H1 (cell line): ENCODE measurements around the gene RFX2. TPM values are rescaled to one million over a fixed set of nuclear protein-coding genes. Genes with fewer than 3 reads are reported as not detected.

Experiments used
- CTCF ChIA-PET: fragments of 300-600 bp; sonication (Branson Sonifier 250); formaldehyde crosslinking; loops from one replicate; lab custom pipeline; 2021; ENCODE audit not compliant: partially characterized antibody; lab: Charles Lee
- POLR2A ChIA-PET: fragments of 300-600 bp; sonication (Branson Sonifier 250); formaldehyde crosslinking; loops from one replicate; lab custom pipeline; 2021; ENCODE audit warnings: inconsistent platforms; ENCODE audit not compliant: partially characterized antibody; lab: Charles Lee
- DNase-seq, 2 experiments: peaks; one replicate each; pipeline versions ENCODE4 v3.0.0 to v3.0.0-alpha.2; 2010 to 2022; ENCODE audit warnings: low spot score in 2 of 2, low read depth in 1 of 2, mixed read lengths in 1 of 2
- FAIRE-seq: peaks from 2 replicates; lab custom pipeline; 2011; peaks lifted over from hg19 to GRCh38; lab: Jason Lieb, UNC
- H2AFZ ChIP-seq: 2 replicates; pipeline ENCODE4 v1.8.1; 2012; ENCODE audit warnings: low read length, inconsistent platforms
- H2AK5ac ChIP-seq: 2 replicates; pipeline ENCODE4 v1.6.1; 2013; ENCODE audit warnings: low read depth, low read length
- H2BK120ac ChIP-seq: replicated peaks from 2 replicates; pipeline ENCODE3; 2013; ENCODE audit warnings: low read depth, low read length, inconsistent platforms
- H2BK12ac ChIP-seq: 2 replicates; pipeline ENCODE4 v1.6.1; 2013; ENCODE audit warnings: low read depth, low read length
- H2BK15ac ChIP-seq: 2 replicates; pipeline ENCODE4 v1.6.1; 2013; ENCODE audit warnings: low read length
- H2BK20ac ChIP-seq: 2 replicates; pipeline ENCODE4 v1.6.1; 2013; ENCODE audit warnings: low read length
- H2BK5ac ChIP-seq: 2 replicates; pipeline ENCODE4 v1.6.1; 2013; ENCODE audit warnings: low read depth, low read length
- H3K14ac ChIP-seq: 2 replicates; pipeline ENCODE4 v1.6.1; 2013; ENCODE audit warnings: inconsistent platforms; ENCODE audit not compliant: insufficient read length
- H3K18ac ChIP-seq: 2 replicates; pipeline ENCODE4 v1.6.1; 2013; ENCODE audit warnings: low read length; ENCODE audit errors: extremely low read depth
- H3K23ac ChIP-seq: 2 replicates; pipeline ENCODE4 v1.6.1; 2013; ENCODE audit warnings: inconsistent platforms; ENCODE audit not compliant: insufficient read length
- H3K23me2 ChIP-seq: 2 replicates; pipeline ENCODE4 v1.6.1; 2013; ENCODE audit warnings: low read depth, low read length
- H3K27ac ChIP-seq: 2 replicates; pipeline ENCODE4 v1.6.1; 2011; ENCODE audit warnings: low read depth, low read length, inconsistent platforms
- H3K27me3 ChIP-seq, 4 experiments: replicated peaks in 1 of 4; 1 replicate in 1 of 4; 2 replicates in 3 of 4; pipeline versions ENCODE4 v1.6.1 to v1.8.1; 2011 to 2013; ENCODE audit warnings: low read length in 3 of 4, mild to moderate bottlenecking in 3 of 4, inconsistent platforms in 2 of 4, mixed read lengths in 2 of 4, moderate library complexity in 1 of 4; ENCODE audit not compliant: control insufficient read depth in 3 of 4, insufficient read depth in 3 of 4; ENCODE audit errors: extremely low read depth in 1 of 4
- H3K36me3 ChIP-seq, 4 experiments: 2 replicates each; pipeline versions ENCODE4 v1.6.1 to v1.8.1; 2011 to 2013; ENCODE audit warnings: mild to moderate bottlenecking in 4 of 4, low read length in 3 of 4, moderate library complexity in 2 of 4, control low read depth in 1 of 4, inconsistent platforms in 1 of 4; ENCODE audit not compliant: insufficient read depth in 4 of 4, control insufficient read depth in 2 of 4
- H3K4ac ChIP-seq: replicated peaks from 2 replicates; pipeline ENCODE3; 2013; ENCODE audit warnings: low read length, low read depth, mixed read lengths, inconsistent platforms; ENCODE audit not compliant: insufficient read length
- H3K4me1 ChIP-seq, 4 experiments: replicated peaks in 1 of 4; 1 replicate in 1 of 4; 2 replicates in 3 of 4; pipeline versions ENCODE4 v1.6.1 to v1.8.1; 2011 to 2013; ENCODE audit warnings: low read length in 3 of 4, inconsistent platforms in 2 of 4, mixed read lengths in 1 of 4; ENCODE audit not compliant: insufficient read depth in 4 of 4, control insufficient read depth in 3 of 4
- H3K4me2 ChIP-seq, 2 experiments: 2 replicates each; pipeline versions ENCODE4 v1.6.1 to v1.8.1; 2011 to 2013; ENCODE audit warnings: low read depth in 2 of 2, low read length in 2 of 2, control low read depth in 1 of 2, inconsistent platforms in 1 of 2, mild to moderate bottlenecking in 1 of 2; ENCODE audit not compliant: insufficient read depth in 1 of 2
- H3K4me3 ChIP-seq, 4 experiments: fragments of 200-600, 300-600 bp in 1 of 4; sonication (generic), shearing (Covaris generic), sonication (Bioruptor Twin) in 1 of 4; 2 replicates each; pipeline versions ENCODE4 v1.5.1 to v1.8.1; 2011 to 2016; ENCODE audit warnings: low read length in 4 of 4, low read depth in 3 of 4, control low read depth in 2 of 4, inconsistent platforms in 2 of 4, mild to moderate bottlenecking in 2 of 4, mixed read lengths in 1 of 4, moderate library complexity in 1 of 4; ENCODE audit not compliant: insufficient read depth in 2 of 4; ENCODE audit errors: extremely low read depth in 1 of 4
- H3K56ac ChIP-seq: replicated peaks from 2 replicates; pipeline ENCODE3; 2013; ENCODE audit warnings: low read depth, mild to moderate bottlenecking, mixed read lengths, low read length, inconsistent platforms; ENCODE audit not compliant: insufficient read length
- H3K79me1 ChIP-seq: 2 replicates; pipeline ENCODE4 v1.6.1; 2013; ENCODE audit warnings: low read depth, low read length, control low read depth
- H3K79me2 ChIP-seq, 2 experiments: 2 replicates each; pipeline versions ENCODE4 v1.6.1 to v1.8.1; 2012 to 2013; ENCODE audit warnings: low read length in 2 of 2, mild to moderate bottlenecking in 2 of 2, inconsistent platforms in 1 of 2; ENCODE audit not compliant: insufficient read depth in 2 of 2, control insufficient read depth in 1 of 2
- H3K9ac ChIP-seq, 4 experiments: replicated peaks in 1 of 4; 1 replicate in 1 of 4; 2 replicates in 3 of 4; pipeline versions ENCODE4 v1.6.1 to v1.8.1; 2011 to 2013; ENCODE audit warnings: low read depth in 3 of 4, low read length in 3 of 4, control low read depth in 2 of 4, mild to moderate bottlenecking in 2 of 4, moderate library complexity in 2 of 4, inconsistent platforms in 1 of 4; ENCODE audit errors: extremely low read depth in 1 of 4
- H3K9me3 ChIP-seq, 2 experiments: 2 replicates each; pipeline versions ENCODE4 v1.6.1 to v1.8.1; 2012 to 2013; ENCODE audit warnings: mild to moderate bottlenecking in 2 of 2, moderate library complexity in 2 of 2, control low read depth in 1 of 2, inconsistent platforms in 1 of 2, low read depth in 1 of 2, low read length in 1 of 2, mixed read lengths in 1 of 2; ENCODE audit not compliant: insufficient read depth in 2 of 2
- H4K20me1 ChIP-seq, 2 experiments: replicated peaks in 1 of 2; 2 replicates each; pipeline versions ENCODE3 to v1.8.1; 2011 to 2013; ENCODE audit warnings: inconsistent platforms in 2 of 2, low read length in 2 of 2, mild to moderate bottlenecking in 1 of 2; ENCODE audit not compliant: insufficient read depth in 2 of 2, control insufficient read depth in 1 of 2
- H4K5ac ChIP-seq: 2 replicates; pipeline ENCODE4 v1.6.1; 2013; ENCODE audit warnings: low read length, low read depth, mixed read lengths, inconsistent platforms; ENCODE audit not compliant: insufficient read length
- H4K8ac ChIP-seq: 2 replicates; pipeline ENCODE4 v1.8.0; 2013; ENCODE audit warnings: mild to moderate bottlenecking, moderate library complexity, low read length, inconsistent platforms; ENCODE audit not compliant: insufficient read depth; ENCODE audit errors: extremely low read depth
- H4K91ac ChIP-seq: replicated peaks from 2 replicates; pipeline ENCODE3; 2013; ENCODE audit warnings: low read length, mixed read lengths, inconsistent platforms; ENCODE audit not compliant: insufficient read length
- CTCF ChIP-seq, 3 experiments: IDR thresholded peaks; 1 replicate in 2 of 3; 2 replicates in 1 of 3; pipeline versions ENCODE4 v1.5.1 to v1.6.1; 2011; ENCODE audit warnings: low read length in 3 of 3, mild to moderate bottlenecking in 3 of 3, inconsistent platforms in 2 of 3, low read depth in 1 of 3, moderate library complexity in 1 of 3; ENCODE audit not compliant: insufficient read depth in 1 of 3; ENCODE audit errors: control extremely low read depth in 1 of 3
- EP300 ChIP-seq, 2 experiments: IDR thresholded peaks; 1 replicate in 1 of 2; 2 replicates in 1 of 2; pipeline ENCODE4 v1.6.1; 2011 to 2012; ENCODE audit warnings: low read depth in 2 of 2, low read length in 2 of 2, mild to moderate bottlenecking in 2 of 2, borderline replicate concordance in 1 of 2, inconsistent platforms in 1 of 2, moderate library complexity in 1 of 2
- GABPA ChIP-seq: IDR thresholded peaks from 2 replicates; pipeline ENCODE4 v1.6.1; 2011; ENCODE audit warnings: mild to moderate bottlenecking, low read length, moderate library complexity, borderline replicate concordance; ENCODE audit not compliant: insufficient read depth
- JUN ChIP-seq: IDR thresholded peaks from 2 replicates; pipeline ENCODE4 v1.6.1; 2011; ENCODE audit warnings: low read depth, mild to moderate bottlenecking, improper control_type of control experiment, low read length
- POLR2A ChIP-seq, 2 experiments: IDR thresholded peaks; 1 replicate in 1 of 2; 2 replicates in 1 of 2; pipeline ENCODE4 v1.6.1; 2011; ENCODE audit warnings: low read depth in 2 of 2, low read length in 2 of 2, mild to moderate bottlenecking in 2 of 2; ENCODE audit errors: control extremely low read depth in 1 of 2
- RAD21 ChIP-seq, 2 experiments: IDR thresholded peaks in 1 of 2; conservative IDR thresholded peaks in 1 of 2; 2 replicates each; pipeline ENCODE4 v1.6.1; 2011; ENCODE audit warnings: low read depth in 2 of 2, low read length in 2 of 2, improper control_type of control experiment in 1 of 2, inconsistent platforms in 1 of 2, mild to moderate bottlenecking in 1 of 2, moderate library complexity in 1 of 2
- RFX5 ChIP-seq: IDR thresholded peaks from 2 replicates; pipeline ENCODE4 v1.6.1; 2011; ENCODE audit warnings: low read depth, low read length, improper control_type of control experiment, borderline replicate concordance
- SAP30 ChIP-seq: fragments of 300-600 bp; sonication (generic); IDR thresholded peaks from 2 replicates; pipeline ENCODE4 v1.7.1; 2012; ENCODE audit warnings: low read length, moderate library complexity, mild to moderate bottlenecking, inconsistent platforms; ENCODE audit not compliant: insufficient read depth, insufficient replicate concordance
- SIRT6 ChIP-seq: IDR thresholded peaks from one replicate; pipeline ENCODE4 v1.7.1; 2012; ENCODE audit warnings: low read length, inconsistent platforms
- TBP ChIP-seq: IDR thresholded peaks from 2 replicates; pipeline ENCODE4 v1.6.1; 2011; ENCODE audit warnings: low read depth, low read length, improper control_type of control experiment
- WGBS, 2 experiments: shearing (Covaris generic) in 1 of 2; methylation state at CpG; one replicate each; pipeline versions ENCODE4 v1.1.6 to v1.1.7; 2013 to 2015; ENCODE audit warnings: low lambda C conversion rate in 2 of 2, mixed read lengths in 2 of 2, inconsistent platforms in 1 of 2, low coverage in 1 of 2, missing lambda C conversion rate in 1 of 2; ENCODE audit not compliant: insufficient replicate concordance in 2 of 2, insufficient coverage in 1 of 2, insufficient read length in 1 of 2; ENCODE audit errors: extremely low coverage in 1 of 2, missing lambda C conversion rate in 1 of 2; 5-methylcytosine and 5-hydroxymethylcytosine counted together
- polyA plus RNA-seq, 7 experiments: library from polyadenylated mRNA; depleted of rRNA in 3 of 7; stranded (reverse) in 5 of 7; unstranded in 2 of 7; fragments of >200 nt in 5 of 7; fragments of 200-250 nt in 2 of 7; gene quantifications; 1 replicate in 5 of 7; 2 replicates in 1 of 7; 4 replicates in 1 of 7; pipeline versions ENCODE4 v1.2.1 to v1.2.3, GENCODE V29; 2011 to 2013; ENCODE audit warnings: missing spikeins in 2 of 7, mixed read lengths in 2 of 7
- total RNA-seq: library from RNA; stranded (reverse); fragmentation: NEBNext Ultra II Directional; extraction: Animal tissue kit (Norgen Biotek cat#: 25700); gene quantifications from 2 replicates; pipeline ENCODE4 v1.2.1, GENCODE V29; 2021

RFX2 gene
- total and polyA plus RNA-seq, 2 of the 8 experiments (the other 6 are each of a cell fraction or from before 2014, with no cell fraction given) = 4.8 to 5.3 TPM

- H2BK15ac ChIP-seq = 0 out of 2 replicates have a peak overlapping the region, but pooled peaks have one; percentile 29
- H2AFZ ChIP-seq = no peak overlapping the region
- H3K9me3 ChIP-seq = no peaks in the 10 kb centered on the region
- H3K79me2 ChIP-seq = no peaks in the 10 kb centered on the region
- H2AK5ac ChIP-seq = no peak overlapping the region
- H3K4ac ChIP-seq = no peak overlapping the region
- H3K23ac ChIP-seq = no peak overlapping the region
- DNase-seq = no peak
- no peak overlapping the region for H2BK120ac ChIP-seq
- H2BK5ac ChIP-seq = no peak overlapping the region
- no peak overlapping the region for H4K8ac ChIP-seq
- H3K9ac ChIP-seq = no peak overlapping the region
- no peak overlapping the region for H3K56ac ChIP-seq
- no peak overlapping the region for H3K4me2 ChIP-seq
- POLR2A ChIA-PET = interaction anchor here (0.5 to 1.3 kb wide), 3 partner anchors 66 to 77 kb away, joined by 3 read pairs; no protein-coding TSS in a partner anchor
- no peak overlapping the region for H3K14ac ChIP-seq
- H3K36me3 ChIP-seq = no peaks in the 10 kb centered on the region
- H3K27me3 ChIP-seq = no peaks in the 10 kb centered on the region; a peak in 1 of 7 replicates
- no peak for FAIRE-seq
- H2BK20ac ChIP-seq = no peak overlapping the region
- no peak overlapping the region for H4K91ac ChIP-seq
- CTCF ChIA-PET = interaction anchor here (0.8 to 3.7 kb wide), 52 partner anchors 8 to 767 kb away, joined by 3 to 47 read pairs (median 4); partner anchors contain the start of gene CLPP
- H4K5ac ChIP-seq = no peak overlapping the region
- H3K23me2 ChIP-seq = no peaks in the 10 kb centered on the region
- H3K27ac ChIP-seq = no peak overlapping the region
- no peaks in the 10 kb centered on the region for H4K20me1 ChIP-seq
- H3K79me1 ChIP-seq = no peaks in the 10 kb centered on the region
- 28% methylated on average over 9 of the region's 9 CpGs; no CpG with 5 or more reads in 1 of the 2 experiments for WGBS, 2 experiments
- H3K18ac ChIP-seq = no peak overlapping the region
- H3K4me1 ChIP-seq = no peaks in the 10 kb centered on the region
- no peak overlapping the region for H2BK12ac ChIP-seq
- H3K4me3 ChIP-seq = no peak overlapping the region; a peak in 1 of 8 replicates
- TF ChIP-seq TBP (no peak), POLR2A (IDR thresholded peaks at IDR 0.05; ENCODE audit: control extremely low read depth in 1 of 2, low read depth in 2 of 2, low read length in 2 of 2) (no peak), EP300 (IDR thresholded peaks at IDR 0.05; ENCODE audit: borderline replicate concordance in 1 of 2, low read depth in 2 of 2, low read length in 2 of 2) (no peak), RAD21 (IDR thresholded peaks at IDR 0.05 in 1 of 2, conservative IDR thresholded peaks at IDR 0.05 in 1 of 2; ENCODE audit: low read depth in 2 of 2, low read length in 2 of 2) (no peak), SIRT6 (no peak), CTCF (IDR thresholded peaks at IDR 0.05; ENCODE audit: control extremely low read depth in 1 of 3, insufficient read depth in 1 of 3, low read depth in 1 of 3, low read length in 3 of 3) (no peak), JUN (no peak), SAP30 (no peak), RFX5 (no peak), GABPA (no peak)
Measured at GRCh38 chr19:6048348-6048747, 62.0 kb downstream of the RFX2 start.
